ENCODE measurements around the gene HDAC4. TPM values are rescaled to one million over a fixed set of nuclear protein-coding genes. Genes with fewer than 3 reads are reported as not detected.

HDAC4 gene
- total RNA-seq, 2 experiments from 2014 or later: 22.6 to 24.5 TPM

DNA sequence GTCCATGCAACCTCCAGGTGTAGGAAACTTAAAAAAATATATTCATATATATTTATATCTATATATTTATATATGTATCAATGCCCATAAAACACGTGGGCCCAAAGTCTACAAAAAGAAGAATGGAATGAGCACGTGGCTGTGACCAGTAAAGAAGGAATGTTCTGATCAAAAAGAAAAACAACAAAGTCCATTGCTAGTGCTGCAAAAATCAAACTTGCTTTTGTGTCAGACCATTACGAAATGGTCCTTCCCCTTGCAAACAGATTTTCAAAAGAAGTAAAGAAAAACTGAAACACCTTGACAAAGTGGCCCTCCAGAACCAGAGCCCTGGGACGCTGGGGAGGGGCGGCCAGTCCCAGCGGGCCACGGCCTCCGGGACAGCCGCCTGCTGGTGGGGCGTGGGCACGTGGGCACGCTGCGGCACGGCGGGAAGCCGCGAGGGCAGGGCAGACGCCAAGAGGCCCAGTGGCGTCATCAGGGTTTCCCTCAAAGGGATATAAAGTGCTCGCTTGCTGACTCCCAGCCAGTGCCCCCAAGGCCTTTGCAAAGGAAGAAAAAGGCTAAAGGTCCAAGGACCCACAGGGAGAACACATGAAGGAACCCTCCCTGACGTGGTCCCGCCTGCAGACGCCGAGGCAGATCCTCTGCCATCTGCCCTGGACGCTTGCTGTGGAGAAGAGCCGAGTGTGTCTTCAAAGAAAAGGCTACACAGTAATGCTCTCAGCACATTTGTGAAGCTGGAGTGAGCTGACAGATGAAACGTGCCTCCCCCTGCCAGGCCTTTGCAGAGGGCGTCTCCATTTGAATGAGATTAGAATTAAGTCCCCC, 351.2 kb downstream of the HDAC4 start:
- no peaks in the 10 kb centered on the region for H3K4me1 Mint-ChIP-seq (ENCODE audit: low read depth)
- H3K9me3 Mint-ChIP-seq: no peaks in the 10 kb centered on the region
- H3K27ac Mint-ChIP-seq: no peak overlapping the region
- peaks cover 2% of the 10 kb centered on the region for H3K36me3 Mint-ChIP-seq (ENCODE audit: low read depth)
- TF ChIP-seq, protein P1, sequence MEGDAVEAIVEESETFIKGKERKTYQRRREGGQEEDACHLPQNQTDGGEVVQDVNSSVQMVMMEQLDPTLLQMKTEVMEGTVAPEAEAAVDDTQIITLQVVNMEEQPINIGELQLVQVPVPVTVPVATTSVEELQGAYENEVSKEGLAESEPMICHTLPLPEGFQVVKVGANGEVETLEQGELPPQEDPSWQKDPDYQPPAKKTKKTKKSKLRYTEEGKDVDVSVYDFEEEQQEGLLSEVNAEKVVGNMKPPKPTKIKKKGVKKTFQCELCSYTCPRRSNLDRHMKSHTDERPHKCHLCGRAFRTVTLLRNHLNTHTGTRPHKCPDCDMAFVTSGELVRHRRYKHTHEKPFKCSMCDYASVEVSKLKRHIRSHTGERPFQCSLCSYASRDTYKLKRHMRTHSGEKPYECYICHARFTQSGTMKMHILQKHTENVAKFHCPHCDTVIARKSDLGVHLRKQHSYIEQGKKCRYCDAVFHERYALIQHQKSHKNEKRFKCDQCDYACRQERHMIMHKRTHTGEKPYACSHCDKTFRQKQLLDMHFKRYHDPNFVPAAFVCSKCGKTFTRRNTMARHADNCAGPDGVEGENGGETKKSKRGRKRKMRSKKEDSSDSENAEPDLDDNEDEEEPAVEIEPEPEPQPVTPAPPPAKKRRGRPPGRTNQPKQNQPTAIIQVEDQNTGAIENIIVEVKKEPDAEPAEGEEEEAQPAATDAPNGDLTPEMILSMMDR (IDR thresholded peaks at IDR 0.05): no peak
- no peak overlapping the region for H3K4me3 Mint-ChIP-seq
- ATAC-seq: no peak
- intact Hi-C loops (cut with micrococcal nuclease): no loop called here
- no peak for DNase-seq
- no peaks in the 10 kb centered on the region for H3K27me3 Mint-ChIP-seq
- ChIA-PET POLR2A (no interaction called here), CTCF (no interaction called here)

DNA sequence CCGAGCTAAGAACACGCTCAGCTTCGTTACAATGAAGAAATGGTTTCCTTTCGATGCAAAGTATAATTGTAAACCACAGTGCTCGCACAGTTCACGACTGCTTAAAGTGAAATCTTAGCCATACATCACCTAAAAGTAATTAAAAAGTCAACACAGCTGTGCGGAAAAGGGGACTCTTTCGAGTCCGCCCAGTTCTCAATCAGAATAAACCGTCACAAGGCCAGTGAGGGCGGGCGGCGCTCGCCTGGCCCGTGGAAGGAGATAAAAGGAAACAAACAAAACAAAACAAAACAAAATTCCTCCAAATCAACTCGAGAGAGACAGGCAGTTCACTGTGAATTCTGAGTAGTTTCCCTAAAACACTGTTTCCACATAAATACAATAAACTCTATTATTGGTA, 352.1 kb downstream of the HDAC4 start:
- Mint-ChIP-seq H3K9me3 (no peaks in the 10 kb centered on the region), H3K36me3 (ENCODE audit: low read depth) (peaks cover 2% of the 10 kb centered on the region), H3K27ac (no peak overlapping the region), H3K27me3 (no peaks in the 10 kb centered on the region), H3K4me3 (no peak overlapping the region), H3K4me1 (ENCODE audit: low read depth) (no peaks in the 10 kb centered on the region)
- TF ChIP-seq, protein P1 (IDR thresholded peaks at IDR 0.05): no peak
- CTCF ChIA-PET: no interaction called here
- no peak for ATAC-seq
- intact Hi-C loops (cut with micrococcal nuclease): no loop called here
- DNase-seq: no peak
- POLR2A ChIA-PET: no interaction called here

DNA sequence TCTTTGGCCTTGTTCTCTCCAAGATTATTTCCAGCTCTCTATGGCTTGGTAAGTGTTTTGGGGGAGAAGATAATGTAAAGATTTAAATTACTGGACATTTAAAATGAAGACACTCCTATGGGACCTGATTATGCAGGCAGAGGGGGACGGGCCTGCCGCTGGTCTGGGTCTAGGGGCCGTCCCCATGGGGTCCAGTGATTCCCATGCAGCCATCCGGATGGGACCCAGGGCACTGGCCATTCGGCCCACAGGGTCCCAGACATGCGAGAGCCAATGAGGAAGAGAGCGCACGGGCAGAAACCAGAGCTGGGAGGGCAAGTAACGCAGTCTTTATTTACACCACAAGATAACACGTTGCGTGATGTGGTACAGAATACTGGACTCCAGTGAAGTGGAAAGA, 353.0 kb downstream of the HDAC4 start:
- CTCF ChIA-PET: no interaction called here
- intact Hi-C loops (cut with micrococcal nuclease): no loop called here
- Mint-ChIP-seq H3K4me3 (no peak overlapping the region), H3K27ac (no peak overlapping the region), H3K36me3 (ENCODE audit: low read depth) (peaks cover 2% of the 10 kb centered on the region), H3K4me1 (ENCODE audit: low read depth) (no peaks in the 10 kb centered on the region), H3K27me3 (no peaks in the 10 kb centered on the region), H3K9me3 (no peaks in the 10 kb centered on the region)
- TF ChIP-seq, protein P1 (IDR thresholded peaks at IDR 0.05): no peak
- ATAC-seq (no peak), DNase-seq (no peak)
- POLR2A ChIA-PET: no interaction called here

DNA sequence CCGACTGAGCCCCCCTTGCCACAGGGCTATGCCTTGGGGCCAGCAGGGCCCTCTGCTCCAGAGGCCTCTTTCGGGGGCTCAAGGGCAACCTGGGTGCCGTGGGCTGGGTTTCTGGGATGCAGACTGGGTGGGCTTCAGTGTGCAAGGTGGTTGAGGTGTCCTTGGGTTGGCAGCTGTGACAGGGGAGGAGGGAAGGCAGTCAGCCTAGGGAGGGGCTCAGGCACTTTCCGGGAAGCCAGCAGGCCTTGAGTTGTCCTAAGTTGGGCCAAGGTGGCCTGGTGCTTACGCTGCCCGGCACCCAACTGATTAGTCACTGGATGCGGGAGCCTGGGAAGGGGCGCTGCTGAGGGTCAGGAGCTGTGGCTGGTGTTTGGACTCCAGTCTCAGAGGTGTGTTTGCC, 353.4 kb downstream of the HDAC4 start:
- TF ChIP-seq, protein P1 (IDR thresholded peaks at IDR 0.05): no peak
- CTCF ChIA-PET: no interaction called here
- Mint-ChIP-seq H3K4me1 (ENCODE audit: low read depth) (no peaks in the 10 kb centered on the region), H3K4me3 (no peak overlapping the region), H3K9me3 (no peaks in the 10 kb centered on the region), H3K27me3 (no peaks in the 10 kb centered on the region), H3K27ac (no peak overlapping the region), H3K36me3 (ENCODE audit: low read depth) (peaks cover 2% of the 10 kb centered on the region)
- no peak for DNase-seq
- intact Hi-C loops (cut with micrococcal nuclease): no loop called here
- ATAC-seq: no peak
- POLR2A ChIA-PET: no interaction called here

DNA sequence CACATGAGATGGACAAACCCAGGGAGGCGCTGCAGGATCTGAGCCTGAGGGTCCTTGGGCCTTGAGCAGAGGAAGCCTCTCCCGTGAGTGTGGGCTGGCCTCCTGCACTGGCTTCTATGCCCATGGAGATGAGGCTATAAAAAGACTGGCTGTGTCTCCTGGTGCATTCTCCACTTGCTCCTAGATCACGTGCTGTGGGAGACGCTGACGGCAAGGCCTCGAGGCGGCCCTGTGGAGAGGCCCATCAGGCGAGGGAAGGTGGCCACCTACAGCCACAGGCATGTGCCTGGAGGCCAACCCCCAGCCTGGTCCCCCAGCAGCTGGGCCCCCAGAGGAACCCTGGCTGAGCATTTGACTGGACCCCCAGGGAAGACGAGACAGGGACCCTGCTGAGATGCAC, 354.0 kb downstream of the HDAC4 start:
- Mint-ChIP-seq H3K36me3 (ENCODE audit: low read depth) (peaks cover 2% of the 10 kb centered on the region), H3K27me3 (no peaks in the 10 kb centered on the region), H3K4me1 (ENCODE audit: low read depth) (no peaks in the 10 kb centered on the region), H3K27ac (no peak overlapping the region), H3K4me3 (no peak overlapping the region), H3K9me3 (no peaks in the 10 kb centered on the region)
- TF ChIP-seq, protein P1 (IDR thresholded peaks at IDR 0.05): no peak
- no peak for DNase-seq
- ChIA-PET POLR2A (no interaction called here), CTCF (no interaction called here)
- no peak for ATAC-seq
- intact Hi-C loops (cut with micrococcal nuclease): no loop called here

Data from activated CD8-positive, alpha-beta T cell treated with anti-CD3 and anti-CD28 coated beads for 36 hours (primary cell).